NCI-H1048 (cell line): ENCODE measurements around the gene APOE.

Experiments
- DNase-seq: peaks from one replicate; lab custom pipeline; 2025; lab: John Stamatoyannopoulos, UW

The APOE gene

GRCh38 chr19:44954649-44955504 is 49.3 kb downstream of the APOE start, which contains the start of gene CLPTM1:
Gene CLPTM1, plus strand, starts transcription at chr19:44955380. Its CDS starts 16 bp downstream, at chr19:44955396.
- peak; percentile 92 for DNase-seq

GRCh38 chr19:44955505-44956439 is 50.2 kb downstream of the APOE start:
- no peak for DNase-seq

- DNase-seq, result no peak
Observed at GRCh38 chr19:44957526-44957925, 51.9 kb downstream of the APOE start.

- DNase-seq, result no peak
Observed at GRCh38 chr19:44958090-44958489, 52.5 kb downstream of the APOE start.
